CD4-positive, alpha-beta T cell (primary cell): ENCODE results near the gene TMEM98. TPM values are rescaled to one million over a fixed set of nuclear protein-coding genes. Genes with fewer than 3 reads are reported as not detected.
A peak's percentile ranks its signal among the peaks of the same experiment; 100 is the strongest.

Source experiments
- ATAC-seq: fragments of 200-7000 bp; cut with Tn5 transposase; one replicate; pipeline ENCODE4 v1.10.0; 2022; ENCODE audit warnings: mild to moderate bottlenecking; ENCODE audit not compliant: poor library complexity
- CTCF ChIA-PET: fragments of 350-600 bp; sonication (Branson Sonifier 250); formaldehyde crosslinking; loops from one replicate; lab custom pipeline; 2021; ENCODE audit warnings: antibody characterized with exemption, inconsistent platforms; lab: Charles Lee
- POLR2A ChIA-PET: fragments of 350-600 bp; sonication (Branson Sonifier 250); formaldehyde crosslinking; loops from one replicate; lab custom pipeline; 2021; ENCODE audit warnings: antibody characterized with exemption, inconsistent platforms; lab: Charles Lee
- DNase-seq, 14 experiments: peaks; one replicate each; pipeline ENCODE4 v3.0.0-alpha.2; 2013 to 2020; ENCODE audit warnings: mixed read lengths in 2 of 14
- H3K27ac ChIP-seq, 2 donors: one replicate each; pipeline versions ENCODE4 v1.5.1 to v1.7.0; 2013; ENCODE audit warnings: low read length in 2 of 2, low read depth in 1 of 2, mild to moderate bottlenecking in 1 of 2
- H3K27me3 ChIP-seq, 2 experiments: 1 replicate in 1 of 2; 2 replicates in 1 of 2; pipeline versions ENCODE4 v1.6.1 to v1.7.0; 2013; ENCODE audit warnings: low read length in 2 of 2, control low read depth in 1 of 2, mild to moderate bottlenecking in 1 of 2, moderate library complexity in 1 of 2; ENCODE audit not compliant: insufficient read depth in 2 of 2, control insufficient read depth in 1 of 2
- H3K36me3 ChIP-seq: one replicate; pipeline ENCODE4 v1.6.1; 2013; ENCODE audit warnings: low read length, control low read depth; ENCODE audit not compliant: insufficient read depth
- H3K4me1 ChIP-seq: one replicate; pipeline ENCODE4 v1.6.1; 2013; ENCODE audit warnings: low read length, control low read depth; ENCODE audit not compliant: insufficient read depth
- H3K4me3 ChIP-seq: one replicate; pipeline ENCODE4 v1.5.1; 2013; ENCODE audit warnings: mild to moderate bottlenecking, low read length, moderate library complexity
- H3K9me3 ChIP-seq, 2 experiments: 1 replicate in 1 of 2; 2 replicates in 1 of 2; pipeline versions ENCODE4 v1.6.1 to v1.7.0; 2013; ENCODE audit warnings: low read length in 2 of 2, mild to moderate bottlenecking in 2 of 2, control low read depth in 1 of 2, moderate library complexity in 1 of 2; ENCODE audit not compliant: control insufficient read depth in 1 of 2, insufficient read depth in 1 of 2
- H3K27ac Mint-ChIP-seq: one replicate; pipeline ENCODE4 v1.8.0; 2020; ENCODE audit warnings: mixed read lengths
- H3K27me3 Mint-ChIP-seq: one replicate; pipeline ENCODE4 v1.8.0; 2021; ENCODE audit warnings: mixed read lengths
- H3K36me3 Mint-ChIP-seq: one replicate; pipeline ENCODE4 v1.8.0; 2021; ENCODE audit warnings: low read depth, mixed read lengths
- H3K4me1 Mint-ChIP-seq: one replicate; pipeline ENCODE4 v1.8.0; 2021; ENCODE audit warnings: low read depth, mixed read lengths
- H3K4me3 Mint-ChIP-seq: one replicate; pipeline ENCODE4 v1.8.0; 2020; ENCODE audit warnings: mild to moderate bottlenecking, mixed read lengths
- H3K9me3 Mint-ChIP-seq: one replicate; pipeline ENCODE4 v1.8.0; 2020; ENCODE audit warnings: mixed read lengths
- CTCF ChIP-seq: fragments of 200-600 bp; IDR thresholded peaks from one replicate; pipeline ENCODE4 v1.8.0; 2022; ENCODE audit warnings: antibody characterized with exemption, mild to moderate bottlenecking
- intact Hi-C, 2 experiments: fragments of 100-400 bp; cut with DNase I in 1 of 2; cut with micrococcal nuclease in 1 of 2; formaldehyde crosslinking; loops; one replicate each; pipeline versions ENCODE4 v1.15.1 to v1.9.0; 2023 to 2025; cut with DNase I, micrococcal nuclease
- total RNA-seq, 174 experiments: library from RNA in 2 of 174; stranded (reverse) in 2 of 174; gene quantifications; one replicate each; pipeline ENCODE4 v1.2.3 and lab custom pipeline; 2021 to 2026

The TMEM98 gene
- total RNA-seq, 2 experiments from 2014 or later, result not detected

GRCh38 chr17:32901743-32902142, 26.2 kb upstream of the TMEM98 start:
- H3K27ac ChIP-seq, result no peak overlapping the region
- no peaks in the 10 kb centered on the region for H3K36me3 Mint-ChIP-seq
- CTCF ChIA-PET, result no interaction called here
- DNase-seq, result no peak
- H3K27me3 Mint-ChIP-seq, result peaks cover 59% of the 10 kb centered on the region
- no peak overlapping the region for H3K27ac Mint-ChIP-seq
- intact Hi-C loops, result no loop called here
- POLR2A ChIA-PET, result no interaction called here
- peaks cover 0 to 2% of the 10 kb centered on the region in 2 experiments for H3K27me3 ChIP-seq
- H3K4me3 Mint-ChIP-seq, result no peak overlapping the region
- no peak for TF ChIP-seq CTCF
- H3K4me3 ChIP-seq, result no peak overlapping the region
- no peaks in the 10 kb centered on the region for H3K4me1 ChIP-seq
- no peak for ATAC-seq
- no peaks in the 10 kb centered on the region for H3K36me3 ChIP-seq
- H3K9me3 ChIP-seq, result no peaks in the 10 kb centered on the region
- no peaks in the 10 kb centered on the region for H3K4me1 Mint-ChIP-seq
- H3K9me3 Mint-ChIP-seq, result no peaks in the 10 kb centered on the region

- no peak overlapping the region for H3K27ac ChIP-seq
- no peak overlapping the region for H3K27ac Mint-ChIP-seq
- CTCF ChIA-PET, result interaction anchor here (0.6 to 0.8 kb wide), 2 partner anchors 27 to 44 kb away, joined by 3 read pairs; no protein-coding TSS in a partner anchor
- no peaks in the 10 kb centered on the region for H3K36me3 ChIP-seq
- no peak for TF ChIP-seq CTCF
- H3K27me3 ChIP-seq, result no peaks in the 10 kb centered on the region
- DNase-seq (peak in 1 of 14 experiments; percentile 14), ATAC-seq (no peak)
- intact Hi-C loops, result no loop called here
- H3K9me3 Mint-ChIP-seq, result no peaks in the 10 kb centered on the region
- peaks cover 46% of the 10 kb centered on the region for H3K27me3 Mint-ChIP-seq
- no peaks in the 10 kb centered on the region for H3K36me3 Mint-ChIP-seq
- no peaks in the 10 kb centered on the region for H3K9me3 ChIP-seq
- H3K4me1 ChIP-seq, result no peaks in the 10 kb centered on the region
- H3K4me3 Mint-ChIP-seq, result no peak overlapping the region
- no peak overlapping the region for H3K4me3 ChIP-seq
- no peaks in the 10 kb centered on the region for H3K4me1 Mint-ChIP-seq
- POLR2A ChIA-PET, result no interaction called here
These were observed 23.9 kb upstream of the TMEM98 start for GRCh38 chr17:32903774-32904673.

DNA sequence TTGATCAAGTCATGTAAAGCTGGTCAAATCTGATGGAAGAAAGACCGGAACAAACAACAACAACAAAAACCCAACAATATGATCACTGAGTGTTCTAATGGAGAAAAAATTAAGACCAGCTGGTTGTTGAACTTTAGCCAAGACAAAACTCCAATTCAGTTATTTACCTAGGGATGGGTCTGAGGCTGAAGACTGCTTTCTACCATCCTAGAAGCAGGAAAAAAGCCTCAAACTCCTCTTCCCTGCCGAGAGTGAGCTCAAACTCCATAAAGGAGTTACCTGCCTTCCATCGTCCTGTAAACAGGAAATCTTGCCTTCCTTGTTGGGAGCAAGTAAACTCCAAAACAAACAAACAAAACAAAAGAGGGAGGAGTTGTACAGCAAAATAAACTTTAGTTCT, 23.1 kb upstream of the TMEM98 start:
- intact Hi-C loops, result no loop called here
- POLR2A ChIA-PET, result no interaction called here
- no peaks in the 10 kb centered on the region for H3K9me3 ChIP-seq
- Mint-ChIP-seq H3K9me3 (no peaks in the 10 kb centered on the region), H3K27me3 (peaks cover 46% of the 10 kb centered on the region), H3K27ac (no peak overlapping the region), H3K4me1 (no peaks in the 10 kb centered on the region), H3K36me3 (no peaks in the 10 kb centered on the region), H3K4me3 (no peak overlapping the region)
- ATAC-seq (no peak), DNase-seq (no peak)
- no peak overlapping the region for H3K27ac ChIP-seq
- no peaks in the 10 kb centered on the region for H3K36me3 ChIP-seq
- H3K27me3 ChIP-seq, result no peaks in the 10 kb centered on the region
- H3K4me1 ChIP-seq, result no peaks in the 10 kb centered on the region
- CTCF ChIA-PET, result no interaction called here
- TF ChIP-seq CTCF, result no peak
- H3K4me3 ChIP-seq, result no peak overlapping the region
